NCI-H446 treated with DMSO at 0.1 percent for 48 hours (cell line): ENCODE results near the gene SLC43A1.
A peak's percentile ranks its signal among the peaks of the same experiment; 100 is the strongest.

ENCODE experiments used
- DNase-seq: peaks from one replicate; lab custom pipeline; 2025; lab: John Stamatoyannopoulos, UW

Gene SLC43A1

DNA sequence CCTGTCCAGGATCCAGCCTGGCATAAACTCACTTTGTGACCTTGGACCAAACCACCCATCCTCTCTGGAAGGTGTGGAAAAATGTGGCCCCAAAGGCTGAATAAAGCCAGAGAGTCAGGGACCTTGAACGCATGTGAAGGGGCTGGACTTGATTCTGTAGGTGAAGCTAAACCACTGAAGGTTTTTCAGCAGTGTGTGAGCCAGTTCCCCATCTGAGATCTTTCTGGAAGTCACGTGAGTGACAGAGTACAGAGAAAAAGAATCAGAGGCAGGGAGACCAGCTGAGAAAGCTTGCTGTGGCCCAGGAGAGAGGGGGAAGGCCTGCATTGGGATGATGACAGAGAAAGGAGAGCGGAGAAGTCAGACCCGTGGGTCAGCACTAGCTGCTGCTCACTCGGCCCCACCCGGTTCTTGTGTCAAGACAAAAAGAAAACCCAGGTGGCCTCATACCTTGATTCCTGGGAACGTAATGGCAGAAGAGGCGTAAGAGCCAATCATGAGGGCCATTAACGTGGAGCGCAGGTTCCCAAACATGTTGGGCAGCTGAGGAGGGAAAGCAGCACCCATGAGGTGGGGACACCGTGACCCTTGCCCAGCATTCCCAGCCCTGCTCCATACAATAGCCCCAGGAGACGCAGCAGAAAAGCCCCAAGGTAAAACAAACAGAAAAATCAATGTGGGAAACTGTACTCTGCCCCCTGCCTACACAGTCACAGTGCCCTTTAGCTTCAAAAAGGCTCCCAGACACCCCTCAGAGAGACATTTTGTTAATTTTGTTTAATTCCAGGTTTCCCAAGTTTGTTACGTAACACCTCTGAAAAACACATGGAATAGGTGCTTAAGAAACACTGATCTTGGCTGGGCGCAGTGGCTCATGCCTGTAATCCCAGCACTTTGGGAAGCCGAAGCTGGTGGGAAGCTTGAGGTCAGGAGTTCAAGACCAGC lies 17.9 kb downstream of the SLC43A1 start:
- no peak for DNase-seq

DNA sequence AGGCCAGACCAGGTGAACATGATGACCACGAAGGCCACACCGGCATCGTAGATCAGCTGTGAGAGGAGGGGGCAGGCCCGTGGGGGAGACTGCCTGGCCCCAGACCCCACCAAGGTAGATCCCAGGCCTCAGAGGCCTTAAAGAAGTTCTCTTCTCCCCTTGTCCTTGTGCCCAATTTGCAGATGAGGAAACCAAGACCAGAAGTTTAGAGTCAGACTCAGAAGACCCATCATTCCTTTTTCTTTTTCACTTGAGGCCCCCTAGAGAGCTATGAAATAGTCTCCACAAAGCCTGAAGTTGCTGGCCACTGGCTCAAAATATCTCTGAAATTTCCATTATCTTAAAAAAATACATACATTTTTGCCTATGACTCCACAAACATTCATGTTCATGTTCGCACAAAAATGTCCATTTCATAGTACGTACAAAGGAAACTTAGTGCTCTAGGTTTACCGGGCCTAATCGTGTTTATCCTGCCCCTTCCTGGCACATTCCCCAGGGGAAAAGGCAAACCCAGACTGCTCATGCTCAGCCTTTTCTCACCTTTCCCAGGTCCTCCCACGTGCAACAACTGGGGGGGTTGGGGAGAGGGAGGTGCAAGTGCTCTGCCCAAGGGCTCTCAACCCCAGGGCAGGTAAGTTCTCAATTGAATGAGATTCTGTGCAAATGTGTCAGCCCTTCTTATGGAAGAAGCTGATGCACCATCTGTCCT lies 19.2 kb downstream of the SLC43A1 start:
- DNase-seq: no peak

- DNase-seq: no peak
These were observed 21.7 kb downstream of the SLC43A1 start for GRCh38 chr11:57493507-57494503.

- DNase-seq: no peak
These were observed 24.0 kb downstream of the SLC43A1 start for GRCh38 chr11:57491371-57492061.

- DNase-seq: no peak
These were observed 24.9 kb downstream of the SLC43A1 start for GRCh38 chr11:57490456-57491248.

DNA sequence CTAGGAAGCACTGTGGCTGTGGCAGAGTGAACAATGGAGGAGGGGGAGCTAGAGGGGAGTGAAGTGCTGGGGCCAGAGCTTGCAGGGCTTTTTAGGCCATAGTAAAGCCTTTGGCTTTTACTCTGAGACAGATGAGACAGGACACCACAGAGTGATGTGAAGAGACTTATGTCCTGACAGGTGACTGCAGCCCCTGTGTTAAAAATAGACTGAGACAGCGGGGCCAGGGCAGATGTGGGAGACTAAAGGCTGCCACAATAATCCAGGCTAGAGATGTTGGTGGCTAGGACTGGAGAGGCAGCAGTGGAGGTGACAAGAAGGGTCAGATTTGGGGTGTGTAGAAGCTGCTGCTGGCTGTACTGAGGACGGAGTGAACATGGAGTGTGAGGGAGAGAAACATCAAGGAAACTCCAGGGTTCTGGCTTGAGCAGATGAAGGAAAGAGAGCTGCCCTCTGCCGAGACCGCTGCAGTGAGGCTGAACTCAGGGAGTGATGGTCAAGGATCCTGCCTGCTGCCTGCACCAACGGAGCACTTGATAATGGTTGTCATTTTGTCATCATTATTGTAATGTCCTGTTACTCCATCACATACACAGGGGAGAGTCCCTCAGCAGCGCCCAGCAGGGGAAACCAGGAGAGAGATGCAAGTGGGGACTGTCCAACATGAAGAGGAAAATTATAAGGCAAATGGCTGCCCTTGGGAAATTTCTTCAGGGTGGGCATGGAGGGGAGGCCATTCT lies 27.4 kb downstream of the SLC43A1 start:
- no peak for DNase-seq

DNA sequence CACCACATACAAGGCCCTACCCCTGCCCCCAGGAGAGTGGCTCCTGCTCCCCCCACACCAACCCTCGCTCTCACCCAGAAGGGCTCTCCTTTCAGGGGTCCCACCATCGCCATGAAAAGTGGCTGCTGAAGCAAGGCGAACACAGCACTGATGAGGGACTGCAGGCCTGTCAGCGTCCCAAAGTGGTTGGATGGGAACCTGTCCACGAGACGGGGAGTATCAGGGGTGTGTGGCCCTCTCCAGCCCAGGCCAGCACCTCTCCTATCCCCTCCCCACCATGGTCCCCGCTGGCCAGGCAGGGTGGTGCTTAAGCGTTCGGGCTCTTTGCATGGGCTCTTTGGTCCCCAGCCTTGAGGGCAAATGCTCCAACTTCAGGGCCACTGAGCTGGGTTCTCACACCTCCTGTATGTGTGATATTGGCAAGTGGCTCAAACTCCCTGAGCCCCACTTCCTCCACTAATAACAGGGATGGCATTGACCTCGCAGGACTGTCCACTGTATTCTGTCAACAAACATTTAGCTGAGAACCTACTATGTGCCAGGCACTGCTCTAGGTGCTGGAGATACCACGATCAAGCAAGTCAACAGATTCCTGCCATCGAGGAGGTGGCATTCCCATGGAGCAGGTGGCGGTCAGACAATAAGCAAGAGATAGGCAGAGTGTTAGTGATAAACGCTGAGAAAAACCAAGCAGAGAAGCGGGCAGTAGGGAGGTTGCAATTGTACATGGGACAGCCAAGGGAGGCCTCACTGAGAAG lies 28.3 kb downstream of the SLC43A1 start:
- no peak for DNase-seq

DNA sequence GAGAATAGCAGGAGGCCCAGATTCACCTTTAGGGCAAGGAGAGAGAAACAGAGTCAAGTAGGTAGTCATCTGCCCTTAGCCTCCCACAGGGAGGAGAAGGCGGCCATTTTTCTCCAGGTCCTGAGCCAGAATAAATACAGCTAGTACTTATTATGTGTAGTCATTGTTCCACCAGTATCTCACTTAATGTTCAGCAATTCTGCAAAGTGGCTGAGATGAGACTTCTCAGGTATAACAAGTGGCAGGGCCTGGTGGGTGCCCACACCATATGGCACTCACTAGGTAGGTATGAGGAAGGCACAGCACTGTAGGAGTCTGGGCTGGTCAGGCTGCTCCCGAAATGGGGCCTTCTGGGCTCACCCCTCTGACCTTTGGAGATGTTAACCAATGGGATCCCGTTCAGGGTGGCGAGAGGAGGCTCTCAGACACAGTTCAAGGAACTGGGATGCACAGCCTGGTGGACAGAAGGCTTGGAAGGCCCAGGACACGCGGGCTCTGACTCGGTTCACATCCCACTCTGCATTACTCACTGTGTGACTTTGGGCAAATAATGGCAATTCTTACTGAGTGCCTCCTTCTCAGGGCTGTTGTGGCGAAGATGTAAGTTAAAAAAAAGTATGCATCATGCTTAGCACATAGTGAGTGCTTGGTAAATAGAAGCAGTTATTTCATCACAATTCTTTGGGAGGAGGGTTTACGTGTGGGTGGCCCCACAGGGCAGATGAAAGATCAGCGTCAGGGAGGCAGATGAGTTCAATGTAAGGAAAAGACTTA lies 30.1 kb downstream of the SLC43A1 start:
- DNase-seq: no peak

DNA sequence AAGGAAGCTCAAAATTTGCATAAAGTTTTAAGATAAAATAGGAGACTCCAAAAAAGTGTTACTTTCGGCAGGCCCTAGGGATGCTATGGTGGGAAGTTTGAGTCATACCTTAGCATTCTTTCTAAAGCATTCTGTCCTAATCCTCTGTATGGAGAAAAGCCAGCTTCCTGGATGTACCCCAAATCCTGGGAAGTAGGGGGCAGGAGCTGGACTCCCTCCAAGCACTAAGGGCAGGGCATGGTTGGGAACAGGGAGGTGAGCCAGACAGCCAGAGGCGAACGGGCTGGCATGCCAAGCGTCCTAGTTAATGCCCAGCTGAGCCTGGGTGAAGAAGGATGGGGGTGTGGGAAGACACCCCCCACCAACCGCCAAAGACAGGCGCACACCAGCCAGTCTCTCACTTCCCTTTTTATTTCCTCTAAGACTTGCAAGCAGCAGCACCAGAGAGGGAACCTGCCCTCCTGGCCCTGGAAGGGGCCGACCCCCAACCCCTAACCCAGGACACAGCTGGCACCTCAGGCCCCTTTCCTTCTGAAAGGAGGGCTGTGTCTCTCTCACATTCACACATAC lies 31.3 kb downstream of the SLC43A1 start:
- no peak for DNase-seq

DNA sequence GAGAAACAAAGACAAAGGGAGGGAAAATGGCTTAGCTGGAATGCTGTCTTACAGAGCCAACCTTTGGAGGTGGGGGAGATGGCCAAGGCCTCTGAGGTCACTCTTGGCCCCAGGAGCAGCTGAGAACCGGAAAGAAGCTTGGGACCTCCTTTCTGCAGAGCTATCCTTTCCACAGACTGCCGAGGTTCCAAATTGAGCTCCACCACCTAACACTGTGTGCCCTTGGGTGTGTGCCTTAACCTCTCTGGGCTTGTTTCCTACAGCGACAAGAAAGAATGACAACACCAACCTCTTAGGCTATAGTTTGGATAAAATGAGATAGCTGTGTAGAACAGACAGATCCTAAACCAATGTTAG lies 32.0 kb downstream of the SLC43A1 start:
- no peak for DNase-seq

- peak; percentile 43 for DNase-seq
These were observed 32.5 kb downstream of the SLC43A1 start for GRCh38 chr11:57482782-57483561.

- no peak for DNase-seq
These were observed 33.4 kb downstream of the SLC43A1 start for GRCh38 chr11:57481915-57482781.

DNA sequence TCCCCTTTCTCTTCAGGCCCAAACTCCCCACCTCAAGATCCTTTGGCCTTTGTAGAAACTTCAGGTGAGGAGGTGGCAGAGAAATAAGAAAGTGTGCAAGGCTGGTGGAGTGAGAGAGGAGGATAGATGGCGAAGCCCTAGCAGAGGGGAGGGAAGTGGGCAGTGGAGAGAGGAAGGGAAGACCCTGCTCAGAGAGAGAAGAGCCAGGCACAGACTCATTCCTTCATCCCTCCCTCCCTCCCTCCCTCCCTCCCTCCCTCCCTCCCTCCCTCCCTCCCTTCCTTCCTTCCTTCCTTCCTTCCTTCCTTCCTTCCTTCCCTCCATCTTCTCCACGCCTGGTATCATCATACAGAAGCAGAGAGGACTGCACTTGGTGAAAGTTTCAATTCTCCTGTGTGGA lies 34.2 kb downstream of the SLC43A1 start:
- DNase-seq: no peak

- no peak for DNase-seq
These were observed 34.9 kb downstream of the SLC43A1 start for GRCh38 chr11:57480409-57481137.

DNA sequence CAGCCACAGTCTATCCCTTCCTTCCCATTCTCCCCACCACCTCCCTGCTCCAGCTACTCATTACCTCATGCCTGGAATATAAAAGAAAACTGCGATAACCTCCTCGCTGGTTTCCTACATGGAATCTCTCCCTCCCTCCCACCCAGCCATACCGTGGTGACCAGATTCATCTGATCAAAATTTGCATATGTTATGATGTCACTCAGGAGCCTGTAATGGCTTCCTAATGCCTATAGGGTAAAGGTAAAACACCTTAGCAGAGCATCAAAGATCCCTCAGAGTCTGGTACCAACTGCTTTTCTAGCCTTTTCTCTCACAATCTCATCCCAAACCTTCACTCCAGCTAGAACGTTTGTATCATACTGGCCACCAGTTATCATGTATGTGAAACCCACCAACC lies 35.6 kb downstream of the SLC43A1 start:
- DNase-seq: no peak
